Esophagus muscularis mucosa (tissue), 4 donors: ENCODE results near the gene SLC5A3.

Experiments
- EP300 ChIP-seq: sonication (generic); formaldehyde crosslinking; IDR thresholded peaks from one replicate; pipeline ENCODE4 v1.6.1; 2017; ENCODE audit warnings: antibody characterized with exemption
- POLR2A ChIP-seq: fragments of 450-650 bp; IDR thresholded peaks from one replicate; pipeline ENCODE4 v1.6.1; 2017; ENCODE audit warnings: antibody characterized with exemption, moderate library complexity, mild to moderate bottlenecking, low read depth
- POLR2AphosphoS5 ChIP-seq, 2 donors: sonication (generic); formaldehyde crosslinking; IDR thresholded peaks; one replicate each; pipeline ENCODE4 v1.6.1; 2017; ENCODE audit warnings: antibody characterized with exemption in 2 of 2
- TF ChIP-seq, protein P1 (sequence below), 3 experiments: fragments of 200-600 bp in 2 of 3; fragments of 450-650 bp in 1 of 3; sonication (generic) in 2 of 3; IDR thresholded peaks; one replicate each; pipeline ENCODE4 v1.5.1; 2017 to 2019; ENCODE audit warnings: antibody characterized with exemption in 3 of 3, mild to moderate bottlenecking in 2 of 3, moderate library complexity in 1 of 3

DNA sequence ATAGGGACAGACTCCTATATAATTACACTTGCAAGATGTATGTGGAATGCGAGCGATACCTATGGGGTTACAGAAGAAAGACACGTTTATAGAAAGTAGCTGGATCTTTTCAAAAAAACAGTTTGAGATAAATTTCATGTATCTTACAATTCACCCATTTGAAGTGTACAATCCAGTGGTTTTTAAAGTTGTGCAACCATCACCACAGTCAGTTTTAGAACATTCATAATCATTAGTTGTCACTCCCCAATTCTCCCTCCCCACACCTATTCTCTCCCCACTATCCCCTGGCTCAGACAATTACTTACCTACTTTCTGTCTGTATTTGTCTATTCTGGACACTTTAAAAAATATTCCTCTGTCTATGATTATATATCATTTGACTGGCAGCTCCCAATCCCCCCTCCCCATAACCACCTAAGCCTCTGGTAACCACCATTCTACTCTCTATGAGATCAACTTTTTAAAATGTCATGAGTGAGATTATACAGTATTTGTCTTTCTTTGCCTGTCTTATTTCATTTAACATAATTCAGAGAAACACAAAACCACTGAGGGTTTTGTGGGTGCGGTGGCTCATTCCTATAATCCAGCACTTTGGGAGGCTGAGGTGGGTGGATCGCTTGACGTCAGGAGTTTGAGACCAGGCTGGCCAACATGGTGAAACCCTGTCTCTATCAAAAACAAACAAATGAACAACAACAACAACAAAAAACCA, 39.1 kb downstream of the SLC5A3 start:
- TF ChIP-seq, protein P1, sequence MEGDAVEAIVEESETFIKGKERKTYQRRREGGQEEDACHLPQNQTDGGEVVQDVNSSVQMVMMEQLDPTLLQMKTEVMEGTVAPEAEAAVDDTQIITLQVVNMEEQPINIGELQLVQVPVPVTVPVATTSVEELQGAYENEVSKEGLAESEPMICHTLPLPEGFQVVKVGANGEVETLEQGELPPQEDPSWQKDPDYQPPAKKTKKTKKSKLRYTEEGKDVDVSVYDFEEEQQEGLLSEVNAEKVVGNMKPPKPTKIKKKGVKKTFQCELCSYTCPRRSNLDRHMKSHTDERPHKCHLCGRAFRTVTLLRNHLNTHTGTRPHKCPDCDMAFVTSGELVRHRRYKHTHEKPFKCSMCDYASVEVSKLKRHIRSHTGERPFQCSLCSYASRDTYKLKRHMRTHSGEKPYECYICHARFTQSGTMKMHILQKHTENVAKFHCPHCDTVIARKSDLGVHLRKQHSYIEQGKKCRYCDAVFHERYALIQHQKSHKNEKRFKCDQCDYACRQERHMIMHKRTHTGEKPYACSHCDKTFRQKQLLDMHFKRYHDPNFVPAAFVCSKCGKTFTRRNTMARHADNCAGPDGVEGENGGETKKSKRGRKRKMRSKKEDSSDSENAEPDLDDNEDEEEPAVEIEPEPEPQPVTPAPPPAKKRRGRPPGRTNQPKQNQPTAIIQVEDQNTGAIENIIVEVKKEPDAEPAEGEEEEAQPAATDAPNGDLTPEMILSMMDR (IDR thresholded peaks at IDR 0.05) = no peak
- no peak for TF ChIP-seq POLR2A
- no peak for TF ChIP-seq EP300
- no peak for TF ChIP-seq POLR2AphosphoS5 (IDR thresholded peaks at IDR 0.05)
